ENCODE results near the gene ZXDC.
A peak's percentile ranks its signal among the peaks of the same experiment; 100 is the strongest.

The ZXDC gene

GRCh38 chr3:126488185-126488584, 12.5 kb upstream of the ZXDC start:
- DNase-seq: no peak

GRCh38 chr3:126487151-126487771, 11.6 kb upstream of the ZXDC start:
- DNase-seq: no peak

- DNase-seq: no peak
Measured at GRCh38 chr3:126486360-126486847, 10.7 kb upstream of the ZXDC start.

GRCh38 chr3:126485956-126486355, 10.3 kb upstream of the ZXDC start:
- no peak for DNase-seq

GRCh38 chr3:126485176-126485897, 9.6 kb upstream of the ZXDC start:
- DNase-seq: no peak

- DNase-seq: no peak
Measured at GRCh38 chr3:126484662-126485061, 9.0 kb upstream of the ZXDC start.

GRCh38 chr3:126484148-126484547, 8.5 kb upstream of the ZXDC start:
- DNase-seq: no peak

GRCh38 chr3:126483321-126483761, 7.7 kb upstream of the ZXDC start:
- DNase-seq: no peak

GRCh38 chr3:126482503-126483255, 7.0 kb upstream of the ZXDC start:
- DNase-seq: no peak

GRCh38 chr3:126481808-126482502, 6.3 kb upstream of the ZXDC start:
- no peak for DNase-seq

- DNase-seq: no peak
Measured at GRCh38 chr3:126480861-126481260, 5.2 kb upstream of the ZXDC start.

GRCh38 chr3:126480206-126480605, 4.5 kb upstream of the ZXDC start:
- DNase-seq: no peak

GRCh38 chr3:126479642-126480041, 4.0 kb upstream of the ZXDC start:
- DNase-seq: no peak

- no peak for DNase-seq
Measured at GRCh38 chr3:126478581-126479310, 3.1 kb upstream of the ZXDC start.

- no peak for DNase-seq
Measured at GRCh38 chr3:126477061-126477380, 1.3 kb upstream of the ZXDC start.

- no peak for DNase-seq
Measured at GRCh38 chr3:126476166-126477060, 722 bp upstream of the ZXDC start.

- DNase-seq: no peak
Measured at GRCh38 chr3:126474498-126475412, 936 bp downstream of the ZXDC start.

- no peak for DNase-seq
Measured at GRCh38 chr3:126473292-126474168, 2.2 kb downstream of the ZXDC start.

- peak; percentile 58 for DNase-seq
Measured at GRCh38 chr3:126472277-126473006, 3.2 kb downstream of the ZXDC start.

All from NCI-H510A (cell line).